ENCODE results near the gene CYP27C1.

Gene CYP27C1

DNA sequence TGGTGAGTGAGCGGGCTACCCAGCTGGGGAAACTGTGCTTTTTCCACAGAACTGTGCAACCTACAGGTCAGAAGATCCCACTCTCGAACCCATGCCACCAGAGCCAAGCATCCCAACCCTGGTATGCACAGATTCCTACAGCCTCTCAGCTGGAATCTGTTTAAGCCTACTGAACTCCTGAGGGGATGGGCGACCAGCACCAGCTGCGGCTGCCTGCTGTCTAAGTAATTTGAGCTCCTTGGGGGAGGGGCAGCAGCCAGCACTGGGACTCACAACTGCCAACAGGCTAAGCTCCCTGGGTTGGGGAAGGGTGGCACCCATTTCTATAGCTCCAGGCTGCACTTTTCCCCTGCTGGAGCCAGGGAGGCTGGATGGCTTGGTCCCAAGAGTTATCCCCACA lies 11.8 kb downstream of the CYP27C1 start:
- H3K27ac Mint-ChIP-seq = no peak overlapping the region
- no peaks in the 10 kb centered on the region for H3K4me1 Mint-ChIP-seq
- DNase-seq = no peak
- no peak for ATAC-seq
- H3K4me3 Mint-ChIP-seq = no peak overlapping the region
- H3K27me3 Mint-ChIP-seq = peaks cover 67% of the 10 kb centered on the region
- no peaks in the 10 kb centered on the region for H3K9me3 Mint-ChIP-seq

DNA sequence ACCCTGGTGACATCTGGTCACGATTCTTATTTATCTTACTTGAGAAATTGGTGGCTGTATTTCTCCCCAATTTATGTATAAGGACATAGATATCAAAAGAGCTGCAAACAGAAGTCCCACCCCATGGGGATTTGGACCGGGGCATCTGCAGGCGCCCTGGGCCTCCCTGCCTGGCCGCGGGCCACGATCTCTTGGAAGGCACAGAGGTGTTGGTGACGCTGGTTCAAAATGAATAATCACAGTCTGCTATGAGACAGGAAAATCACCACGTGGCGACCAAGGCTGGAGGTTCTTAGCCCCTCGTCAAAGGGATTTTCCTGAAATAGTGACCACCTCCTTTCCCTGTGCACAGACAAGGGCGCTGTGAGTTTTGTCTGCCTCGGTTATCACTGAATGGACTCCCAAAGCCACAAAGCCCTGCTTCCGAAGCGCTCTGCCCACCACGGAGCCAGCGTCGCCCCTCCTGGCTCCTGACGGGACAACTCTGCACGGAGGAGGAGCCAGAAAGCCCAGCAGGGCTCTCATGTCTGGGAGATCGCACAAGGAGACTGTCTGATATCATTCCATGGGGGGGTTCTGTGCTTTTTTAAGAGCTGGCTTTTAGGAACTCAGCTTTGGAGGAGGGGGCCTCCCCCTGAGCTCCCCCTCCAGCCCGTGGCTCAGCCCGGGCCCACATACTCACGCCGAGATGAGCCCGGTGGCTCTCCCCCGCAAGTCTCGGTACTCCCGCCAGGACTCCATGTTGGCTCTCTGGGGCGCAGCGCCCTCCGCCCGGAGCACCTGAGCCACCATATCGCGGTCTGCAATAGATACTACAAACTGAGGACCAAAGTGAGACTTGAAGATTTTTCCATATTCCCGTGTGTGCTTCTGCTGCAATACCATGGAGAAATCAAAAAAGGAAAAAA lies 14.6 kb downstream of the CYP27C1 start:
- H3K27ac Mint-ChIP-seq = no peak overlapping the region
- H3K4me3 Mint-ChIP-seq = no peak overlapping the region
- ATAC-seq (no peak), DNase-seq (no peak)
- H3K4me1 Mint-ChIP-seq = no peaks in the 10 kb centered on the region
- H3K27me3 Mint-ChIP-seq = peaks cover 40% of the 10 kb centered on the region
- no peaks in the 10 kb centered on the region for H3K9me3 Mint-ChIP-seq

DNA sequence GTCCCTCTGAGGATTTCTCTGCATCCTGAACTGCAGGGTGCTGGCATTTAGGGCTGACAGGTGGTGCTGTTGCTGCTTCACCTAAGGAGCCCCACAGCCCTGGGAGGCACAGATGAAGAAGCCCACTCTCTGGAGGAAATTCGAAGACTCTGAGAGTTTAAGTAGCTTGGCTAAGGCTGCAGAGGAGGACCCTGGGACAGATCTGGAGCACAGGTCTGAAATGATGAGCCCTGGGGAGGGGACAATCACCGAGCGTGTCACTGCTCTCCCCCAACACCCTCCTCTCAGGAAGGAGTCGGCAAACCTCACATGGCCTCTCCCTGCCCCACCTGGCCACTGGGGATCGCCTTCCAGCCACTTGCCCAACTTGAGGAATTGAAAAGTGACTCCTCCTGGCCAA lies 18.6 kb downstream of the CYP27C1 start:
- no peak for DNase-seq
- H3K27ac Mint-ChIP-seq = no peak overlapping the region
- peaks cover 19% of the 10 kb centered on the region for H3K27me3 Mint-ChIP-seq
- peaks cover 9% of the 10 kb centered on the region for H3K4me1 Mint-ChIP-seq
- H3K4me3 Mint-ChIP-seq = no peak overlapping the region
- no peak for ATAC-seq
- no peaks in the 10 kb centered on the region for H3K9me3 Mint-ChIP-seq

DNA sequence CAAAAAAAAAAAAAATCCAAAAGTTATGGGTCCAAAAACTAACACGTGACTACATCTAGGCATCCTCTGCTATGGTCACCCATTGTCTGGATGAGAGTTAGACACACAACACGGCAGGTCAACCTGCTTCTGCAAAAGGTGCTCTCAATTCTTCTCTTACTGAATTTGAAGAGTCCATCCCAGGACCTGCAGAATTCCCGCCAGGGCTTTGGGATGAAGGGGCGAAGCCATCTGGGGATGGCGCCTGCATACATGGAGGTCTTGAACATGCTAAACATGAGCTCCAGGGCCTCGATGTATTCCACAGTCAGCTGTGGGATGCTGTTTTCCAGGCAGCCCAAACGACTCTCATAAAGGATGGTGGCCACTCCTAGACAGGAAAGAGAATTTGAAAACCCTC lies 19.1 kb downstream of the CYP27C1 start:
- DNase-seq = no peak
- peaks cover 9% of the 10 kb centered on the region for H3K4me1 Mint-ChIP-seq
- H3K4me3 Mint-ChIP-seq = no peak overlapping the region
- ATAC-seq = no peak
- H3K27ac Mint-ChIP-seq = no peak overlapping the region
- H3K27me3 Mint-ChIP-seq = peaks cover 14% of the 10 kb centered on the region
- no peaks in the 10 kb centered on the region for H3K9me3 Mint-ChIP-seq

DNA sequence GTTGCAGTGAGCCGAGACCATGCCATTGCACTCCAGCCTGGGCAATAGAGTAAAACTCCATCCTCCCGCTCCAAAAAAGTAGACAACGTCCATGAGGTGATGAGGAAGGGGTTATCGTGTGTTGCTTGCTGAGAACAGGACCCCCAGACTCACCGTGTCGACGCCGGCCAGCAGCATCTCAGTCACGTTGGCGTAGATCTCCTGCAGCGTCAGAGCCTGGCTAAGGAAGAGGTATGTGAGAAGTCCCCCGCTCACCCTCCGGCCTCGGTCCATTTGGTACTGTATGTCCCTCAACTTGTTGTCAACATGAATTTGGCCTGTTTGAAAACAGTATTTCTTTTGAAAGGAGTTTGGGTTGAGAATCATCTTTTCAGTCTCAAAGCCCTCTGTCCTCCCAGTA lies 20.9 kb downstream of the CYP27C1 start:
- no peaks in the 10 kb centered on the region for H3K9me3 Mint-ChIP-seq
- H3K27me3 Mint-ChIP-seq = no peaks in the 10 kb centered on the region
- no peak for ATAC-seq

DNA sequence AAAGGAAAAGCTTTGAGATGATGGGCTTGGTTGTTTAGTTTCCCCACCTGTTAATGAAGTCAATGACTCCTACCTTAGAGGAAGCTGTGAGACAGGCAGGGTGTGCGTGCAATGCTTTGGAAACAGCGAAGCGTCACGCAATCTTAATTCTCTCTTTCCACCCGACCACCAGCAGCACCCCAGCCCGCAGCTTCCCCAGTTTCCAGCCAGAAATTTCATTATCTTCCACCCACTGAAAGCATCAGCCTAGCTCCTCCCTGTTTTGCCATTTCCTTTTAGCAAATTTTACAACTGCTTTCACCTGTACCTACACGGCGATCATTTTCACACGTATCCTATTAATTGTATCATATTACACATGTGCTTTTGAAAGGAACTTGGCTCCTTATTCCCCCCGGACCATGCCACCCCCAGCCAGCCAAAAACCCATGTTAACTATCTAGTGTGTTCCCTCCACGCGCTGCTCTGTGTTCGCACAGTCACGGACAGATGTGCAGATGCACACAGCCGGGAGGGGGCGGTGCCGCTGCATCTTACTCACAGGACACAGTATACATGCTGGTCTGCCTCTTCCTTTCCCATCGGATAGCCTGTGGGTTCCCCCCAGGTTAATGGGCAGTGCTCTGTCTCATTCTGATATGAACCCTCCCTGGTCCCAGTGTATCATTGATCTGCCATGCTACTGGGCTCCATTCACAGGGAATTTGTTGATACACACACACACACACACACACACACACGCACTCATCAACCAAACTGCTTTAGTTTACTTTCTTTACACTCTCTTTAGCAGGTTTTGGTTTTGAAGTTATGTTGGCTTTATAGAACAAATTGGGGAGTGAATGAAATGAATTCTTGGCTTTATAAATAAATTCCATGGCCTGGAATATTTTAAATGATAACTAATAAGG lies 22.4 kb downstream of the CYP27C1 start:
- peak overlapping the region; percentile 80 for H3K4me3 Mint-ChIP-seq
- ATAC-seq = peak; percentile 98
- peaks cover 19% of the 10 kb centered on the region for H3K4me1 Mint-ChIP-seq
- peak overlapping the region in 1 of 2 donors; percentile 12 for H3K27ac Mint-ChIP-seq
- no peaks in the 10 kb centered on the region for H3K9me3 Mint-ChIP-seq
- peak; percentile 53 to 66 for DNase-seq
- no peaks in the 10 kb centered on the region for H3K27me3 Mint-ChIP-seq

More for the DNA sequence above, 20.9 kb downstream of the CYP27C1 start:
- Mint-ChIP-seq H3K4me3 (no peak overlapping the region), H3K27ac (no peak overlapping the region), H3K4me1 (peaks cover 19% of the 10 kb centered on the region)
- no peak for DNase-seq

DNA sequence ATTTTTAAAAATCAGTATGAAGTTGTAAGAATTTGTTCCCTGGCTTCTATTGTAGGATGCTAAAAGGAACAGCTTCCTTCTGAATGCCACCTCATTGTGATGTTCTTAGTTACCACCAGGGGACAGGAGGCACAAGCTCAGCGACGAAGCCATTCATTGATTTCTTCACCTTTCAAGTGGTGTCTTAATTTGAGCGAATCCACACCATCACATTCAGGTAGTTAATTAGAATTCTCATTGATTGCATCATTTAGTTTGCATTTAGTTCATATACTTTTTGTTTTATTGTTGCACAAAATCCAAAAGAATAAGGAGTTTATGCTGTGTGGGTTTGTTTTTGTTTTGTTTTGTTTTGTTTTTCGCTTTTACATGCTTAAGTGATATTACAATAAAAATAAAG lies 23.1 kb downstream of the CYP27C1 start:
- no peak overlapping the region for H3K4me3 Mint-ChIP-seq
- no peaks in the 10 kb centered on the region for H3K27me3 Mint-ChIP-seq
- H3K4me1 Mint-ChIP-seq = peaks cover 19% of the 10 kb centered on the region
- DNase-seq (no peak), ATAC-seq (no peak)
- H3K9me3 Mint-ChIP-seq = no peaks in the 10 kb centered on the region
- H3K27ac Mint-ChIP-seq = no peak overlapping the region

DNA sequence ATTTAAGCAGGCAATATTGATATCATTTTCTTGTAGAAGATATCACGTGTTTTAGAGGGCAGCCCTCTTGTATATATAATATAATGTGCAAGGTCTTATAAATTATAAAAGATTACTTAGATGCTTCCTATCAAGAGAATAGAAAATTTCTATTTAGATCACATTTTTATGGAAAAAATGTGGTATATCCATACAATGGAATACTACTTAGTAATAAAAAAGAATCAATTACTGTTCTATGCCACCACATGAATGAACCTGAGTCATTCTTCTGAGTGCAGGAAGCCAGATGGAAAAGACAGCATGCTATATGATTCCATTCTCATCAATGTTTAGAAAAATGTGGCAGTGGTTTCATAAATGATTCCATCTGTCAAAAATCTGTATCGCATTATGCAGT lies 23.6 kb downstream of the CYP27C1 start:
- Mint-ChIP-seq H3K4me3 (no peak overlapping the region), H3K4me1 (peaks cover 19% of the 10 kb centered on the region), H3K27ac (no peak overlapping the region), H3K27me3 (no peaks in the 10 kb centered on the region), H3K9me3 (no peaks in the 10 kb centered on the region)
- DNase-seq (no peak), ATAC-seq (no peak)

DNA sequence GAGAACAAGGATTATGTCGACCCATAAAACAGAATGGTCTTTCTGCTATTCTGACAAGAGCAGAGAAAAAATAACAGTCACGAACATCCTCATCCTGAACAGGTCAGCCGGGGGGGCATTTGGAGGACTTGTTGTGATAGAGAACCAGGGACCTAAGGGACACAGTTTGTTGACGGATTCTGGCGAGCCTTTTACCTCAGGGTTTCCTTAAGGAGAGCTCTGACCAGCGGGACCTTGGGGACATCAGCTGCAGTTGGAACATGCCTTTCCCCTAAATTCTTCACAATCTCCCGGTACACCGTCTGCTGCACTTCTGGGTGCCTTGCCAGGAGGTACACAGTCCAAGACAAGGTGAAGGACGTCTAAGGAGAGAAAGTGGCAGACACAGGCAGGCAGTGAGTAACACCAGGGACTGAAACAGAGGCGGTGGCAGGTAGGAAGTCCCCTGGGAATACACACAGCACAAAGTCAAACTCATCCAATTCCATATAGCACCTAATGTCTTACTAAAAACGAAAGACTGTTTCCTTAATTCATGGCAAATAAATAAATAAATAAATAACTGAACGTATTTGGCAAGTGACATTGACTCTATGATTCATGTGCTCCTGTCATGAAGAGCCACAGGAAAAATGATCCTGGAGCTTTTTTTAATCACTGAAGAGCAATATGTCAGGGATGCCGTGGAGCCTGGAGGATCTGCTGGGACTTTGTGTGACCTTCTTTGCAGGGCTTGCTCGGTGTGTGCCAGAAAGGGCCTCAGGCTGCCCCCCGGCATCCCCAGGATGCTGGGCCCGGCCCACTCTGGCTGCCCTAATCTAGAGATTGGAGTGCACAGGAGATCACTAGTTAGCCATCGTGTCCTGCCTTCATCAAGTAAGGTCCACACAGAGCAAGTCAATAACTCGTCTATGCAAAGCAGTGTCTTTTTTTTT lies 24.7 kb downstream of the CYP27C1 start:
- H3K4me3 Mint-ChIP-seq = no peak overlapping the region
- no peak overlapping the region for H3K27ac Mint-ChIP-seq
- H3K27me3 Mint-ChIP-seq = no peaks in the 10 kb centered on the region
- ATAC-seq (no peak), DNase-seq (no peak)
- no peaks in the 10 kb centered on the region for H3K9me3 Mint-ChIP-seq
- peaks cover 19% of the 10 kb centered on the region for H3K4me1 Mint-ChIP-seq

DNA sequence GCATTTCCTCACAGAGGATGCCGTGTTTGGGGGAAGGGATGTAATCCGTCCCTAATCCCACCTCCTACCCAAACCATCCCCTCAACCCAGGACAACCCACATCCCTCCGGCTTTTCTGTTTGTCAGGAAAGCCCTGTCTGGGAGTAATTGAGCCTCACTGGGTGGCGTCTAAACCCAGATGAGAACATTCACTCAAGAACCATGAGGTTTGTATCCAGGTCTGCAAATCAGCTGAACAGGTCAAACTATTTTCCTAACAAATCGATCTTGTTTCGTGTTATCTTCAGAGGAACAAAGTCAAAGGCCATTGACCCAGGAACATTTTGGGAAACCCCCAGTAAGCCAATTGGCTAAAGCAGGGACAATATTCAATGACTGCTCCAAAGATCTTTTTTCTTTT lies 25.7 kb downstream of the CYP27C1 start:
- ATAC-seq = no peak
- H3K27me3 Mint-ChIP-seq = no peaks in the 10 kb centered on the region
- peaks cover 19% of the 10 kb centered on the region for H3K4me1 Mint-ChIP-seq
- DNase-seq = no peak
- no peaks in the 10 kb centered on the region for H3K9me3 Mint-ChIP-seq
- no peak overlapping the region for H3K27ac Mint-ChIP-seq
- no peak overlapping the region for H3K4me3 Mint-ChIP-seq

DNA sequence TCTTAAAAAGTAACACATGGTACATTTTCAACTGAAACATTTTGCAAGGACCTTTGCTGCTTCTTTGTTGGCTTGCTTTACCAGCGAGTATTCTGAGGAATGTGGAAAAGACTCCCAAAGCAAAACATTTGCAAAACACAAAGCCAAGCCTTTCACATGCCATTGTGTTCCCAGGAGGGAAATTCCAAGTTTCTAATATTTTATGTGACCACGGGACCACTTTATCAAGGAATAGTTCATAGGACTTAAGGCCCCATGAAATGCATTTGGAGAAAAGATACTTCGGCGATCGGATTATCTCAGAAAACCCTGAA lies 26.2 kb downstream of the CYP27C1 start:
- H3K4me3 Mint-ChIP-seq = no peak overlapping the region
- ATAC-seq (no peak), DNase-seq (no peak)
- no peaks in the 10 kb centered on the region for H3K9me3 Mint-ChIP-seq
- H3K27ac Mint-ChIP-seq = no peak overlapping the region
- peaks cover 4% of the 10 kb centered on the region for H3K27me3 Mint-ChIP-seq
- H3K4me1 Mint-ChIP-seq = peaks cover 19% of the 10 kb centered on the region

DNA sequence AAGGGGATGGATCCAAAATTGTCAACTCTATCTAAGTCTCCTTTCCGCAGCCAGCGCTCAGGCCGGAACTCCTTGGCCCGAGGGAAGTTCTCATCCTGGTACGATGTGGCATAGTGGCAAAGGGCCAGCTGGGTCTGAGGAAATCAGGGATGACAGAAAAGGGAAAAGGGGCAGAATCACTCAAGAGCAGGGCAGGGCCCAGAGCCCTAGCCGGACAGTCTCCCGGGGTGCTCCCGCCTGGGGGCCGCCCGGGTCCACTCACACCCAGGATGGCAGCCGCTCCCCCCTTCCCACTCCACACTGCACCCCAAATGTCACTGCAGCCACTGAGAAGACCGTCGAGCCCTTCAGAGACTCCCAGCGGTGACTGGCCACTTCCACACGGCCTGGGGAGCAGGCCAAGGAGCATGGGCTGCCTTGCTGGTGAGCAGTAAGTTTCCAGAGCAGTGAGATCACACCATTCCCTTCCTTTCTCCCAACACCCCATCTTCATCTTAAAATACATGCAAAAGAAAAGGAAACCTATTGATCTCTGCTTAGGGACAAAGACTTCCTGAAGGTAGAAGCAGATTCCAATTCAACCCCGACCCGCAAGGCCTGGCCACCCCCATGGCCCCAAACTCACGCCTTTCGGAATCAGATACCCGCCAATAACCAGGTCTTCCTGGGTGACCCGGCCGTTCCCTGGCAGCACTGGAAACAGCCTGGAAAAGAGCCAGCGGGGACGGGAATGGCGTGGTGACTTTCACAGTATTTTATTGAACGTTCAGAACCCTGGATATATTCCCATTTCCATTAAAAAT lies 26.7 kb downstream of the CYP27C1 start:
- Mint-ChIP-seq H3K9me3 (no peaks in the 10 kb centered on the region), H3K4me3 (no peak overlapping the region), H3K4me1 (peaks cover 19% of the 10 kb centered on the region), H3K27me3 (peaks cover 10% of the 10 kb centered on the region), H3K27ac (no peak overlapping the region)
- DNase-seq = no peak
- ATAC-seq = no peak

DNA sequence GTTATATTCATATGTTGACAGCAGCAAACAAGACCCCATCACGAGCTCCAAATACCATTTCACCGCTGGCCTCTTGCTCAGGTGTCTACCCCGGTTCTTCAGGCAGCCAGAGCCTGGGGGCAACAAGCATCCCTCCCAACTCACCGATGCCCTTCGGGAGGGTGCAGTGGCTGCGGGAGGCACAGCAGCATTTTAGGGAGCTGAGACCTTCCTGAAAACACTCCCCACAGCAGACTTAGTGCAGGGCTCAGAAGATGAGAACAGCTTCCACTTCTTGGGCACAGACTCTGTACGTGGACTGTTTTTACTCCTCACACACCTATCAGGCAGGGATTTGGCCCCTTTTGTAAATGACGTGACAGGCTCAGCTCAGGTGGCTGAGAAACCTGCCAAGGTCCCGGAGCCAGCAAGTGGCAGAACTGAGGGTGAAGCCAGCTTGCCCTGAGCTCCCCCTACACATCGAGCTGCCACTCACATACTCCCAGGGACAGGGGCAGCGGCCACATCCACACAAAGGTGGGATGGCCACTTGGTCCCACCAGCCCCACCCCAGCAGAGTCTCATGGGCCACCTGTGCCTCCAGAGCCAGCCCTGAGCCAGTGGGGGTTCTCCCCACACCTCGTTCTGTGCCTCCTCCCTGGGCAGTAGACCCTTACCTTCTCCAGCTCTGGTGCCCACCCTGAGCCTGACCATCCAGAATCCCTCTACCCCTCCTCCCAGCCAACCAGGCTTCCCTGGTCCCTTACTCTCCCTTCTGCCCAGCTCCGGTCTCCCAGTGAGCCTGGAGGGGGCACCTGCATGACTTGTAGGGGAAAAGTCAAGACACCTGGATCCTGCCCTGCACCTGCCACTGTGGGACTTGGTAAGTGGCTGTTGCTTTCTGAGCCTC lies 28.5 kb downstream of the CYP27C1 start:
- DNase-seq (no peak), ATAC-seq (no peak)
- Mint-ChIP-seq H3K4me3 (no peak overlapping the region), H3K27ac (no peak overlapping the region), H3K27me3 (peaks cover 22% of the 10 kb centered on the region), H3K9me3 (no peaks in the 10 kb centered on the region), H3K4me1 (peaks cover 10% of the 10 kb centered on the region)

DNA sequence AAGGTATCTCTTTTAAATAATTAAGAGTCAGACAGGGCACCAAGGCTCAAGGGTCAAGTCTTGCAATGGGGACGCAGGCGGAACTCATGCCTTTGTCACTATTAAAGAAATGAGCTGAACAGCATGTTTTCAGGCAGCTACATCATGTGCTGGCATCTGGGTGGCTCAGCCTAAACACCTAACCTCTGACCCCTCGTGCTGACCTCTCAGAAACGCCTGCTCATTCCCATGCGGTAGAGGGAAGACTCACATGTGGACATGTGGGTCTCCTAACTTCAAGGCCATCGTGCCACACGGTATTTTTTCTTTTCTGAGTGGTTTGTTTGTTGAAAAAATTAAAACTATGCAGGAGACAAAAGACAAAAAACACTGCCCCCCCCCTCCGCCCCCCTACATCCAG lies 31.3 kb downstream of the CYP27C1 start:
- Mint-ChIP-seq H3K27me3 (peaks cover 45% of the 10 kb centered on the region), H3K27ac (no peak overlapping the region), H3K4me3 (no peak overlapping the region), H3K9me3 (no peaks in the 10 kb centered on the region), H3K4me1 (peaks cover 10% of the 10 kb centered on the region)
- DNase-seq = no peak
- no peak for ATAC-seq

All from stimulated activated naive CD8-positive, alpha-beta T cell treated with anti-CD3 and anti-CD28 coated beads, Interleukin-15, amount 100 ng/mL, for 72 hours (primary cell).